Prostate gland (tissue), 2 donors: Measurements from ENCODE around the gene CYTIP. TPM values are rescaled to one million over a fixed set of nuclear protein-coding genes. Genes with fewer than 3 reads are reported as not detected.
"Not testable (repeated sequence)": the region's sequence is repeated elsewhere in the genome, so short reads cannot be mapped to it uniquely, and the experiment has no call there.

Experiments used
- DNase-seq: peaks from one replicate; pipeline ENCODE4 v3.0.0-alpha.2; 2019; ENCODE audit warnings: low spot score
- H3K27ac ChIP-seq, 2 donors: fragments of 200-600 bp; sonication (generic); 2 replicates each; pipeline ENCODE4 v1.5.1; 2017 to 2019
- H3K27me3 ChIP-seq: fragments of 200-600 bp; sonication (generic); replicated peaks from 2 replicates; pipeline ENCODE4 v1.5.1; 2019; ENCODE audit not compliant: insufficient read depth
- H3K36me3 ChIP-seq, 2 donors: fragments of 200-600 bp; sonication (generic); 1 replicate in 1 of 2; 2 replicates in 1 of 2; pipeline versions ENCODE4 v1.5.1 to v1.8.1; 2017 to 2019
- H3K4me1 ChIP-seq: fragments of 200-600 bp; sonication (generic); replicated peaks from 2 replicates; pipeline ENCODE4 v1.5.1; 2019
- H3K4me3 ChIP-seq, 2 donors: fragments of 200-600 bp; sonication (generic); 2 replicates each; pipeline ENCODE4 v1.5.1; 2017 to 2019
- H3K9me3 ChIP-seq: fragments of 200-600 bp; sonication (generic); 2 replicates; pipeline ENCODE4 v1.5.1; 2017
- POLR2A ChIP-seq: fragments of 450-650 bp; IDR thresholded peaks from one replicate; pipeline ENCODE4 v1.6.1; 2016; ENCODE audit warnings: antibody characterized with exemption, mild to moderate bottlenecking
- POLR2AphosphoS5 ChIP-seq: sonication (generic); formaldehyde crosslinking; IDR thresholded peaks from one replicate; pipeline ENCODE4 v1.6.1; 2017; ENCODE audit warnings: antibody characterized with exemption
- WGBS: methylation state at CpG from one replicate; pipeline ENCODE4 v1.1.5; 2018; 5-methylcytosine and 5-hydroxymethylcytosine counted together
- intact Hi-C: fragments of 100-400 bp; cut with DNase I; formaldehyde crosslinking; loops from one replicate; pipeline ENCODE4 v1.14.2; 2022
- total RNA-seq, 2 donors: library from RNA; depleted of rRNA; stranded (reverse); fragments of >200 nt; gene quantifications; one replicate each; pipeline ENCODE4 v1.1.0, GENCODE V29; 2016
- TF ChIP-seq, protein P1 (sequence below), 4 experiments: fragments of 200-600 bp in 2 of 4; fragments of 450-650 bp in 2 of 4; sonication (generic) in 2 of 4; IDR thresholded peaks; 1 replicate in 3 of 4; 2 replicates in 1 of 4; pipeline ENCODE4 v1.5.1; 2016 to 2019; ENCODE audit warnings: antibody characterized with exemption in 4 of 4, mild to moderate bottlenecking in 2 of 4, moderate library complexity in 2 of 4

The CYTIP gene
- total RNA-seq, 2 donors from 2014 or later: 3.3 to 7.4 TPM

DNA sequence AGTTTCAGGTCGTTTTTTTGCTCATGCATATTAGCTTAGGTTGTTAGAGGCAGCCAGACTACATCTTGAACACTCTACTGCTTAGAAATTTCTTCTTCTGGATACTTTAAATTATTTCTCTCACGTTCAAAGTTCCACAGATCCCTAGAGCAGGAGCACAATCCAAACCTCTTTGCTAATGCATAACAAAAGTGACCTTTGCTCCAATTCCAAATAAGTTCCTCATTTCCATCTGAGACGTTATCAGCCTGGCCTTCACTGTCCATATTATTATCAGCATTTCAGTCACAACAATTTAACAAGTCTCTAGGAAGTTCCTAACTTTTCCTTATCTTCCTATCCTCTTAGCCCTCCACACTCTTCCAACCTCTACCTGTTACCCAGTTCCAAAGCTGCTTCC, 67.8 kb downstream of the CYTIP start:
- Histone ChIP-seq H3K9me3 (no peaks in the 10 kb centered on the region), H3K27me3 (no peaks in the 10 kb centered on the region), H3K4me1 (no peaks in the 10 kb centered on the region), H3K4me3 (no peak overlapping the region), H3K27ac (no peak overlapping the region), H3K36me3 (no peaks in the 10 kb centered on the region)
- 59% methylated on average over 3 of the region's 3 CpGs for WGBS
- no peak for TF ChIP-seq POLR2A
- TF ChIP-seq, protein P1, sequence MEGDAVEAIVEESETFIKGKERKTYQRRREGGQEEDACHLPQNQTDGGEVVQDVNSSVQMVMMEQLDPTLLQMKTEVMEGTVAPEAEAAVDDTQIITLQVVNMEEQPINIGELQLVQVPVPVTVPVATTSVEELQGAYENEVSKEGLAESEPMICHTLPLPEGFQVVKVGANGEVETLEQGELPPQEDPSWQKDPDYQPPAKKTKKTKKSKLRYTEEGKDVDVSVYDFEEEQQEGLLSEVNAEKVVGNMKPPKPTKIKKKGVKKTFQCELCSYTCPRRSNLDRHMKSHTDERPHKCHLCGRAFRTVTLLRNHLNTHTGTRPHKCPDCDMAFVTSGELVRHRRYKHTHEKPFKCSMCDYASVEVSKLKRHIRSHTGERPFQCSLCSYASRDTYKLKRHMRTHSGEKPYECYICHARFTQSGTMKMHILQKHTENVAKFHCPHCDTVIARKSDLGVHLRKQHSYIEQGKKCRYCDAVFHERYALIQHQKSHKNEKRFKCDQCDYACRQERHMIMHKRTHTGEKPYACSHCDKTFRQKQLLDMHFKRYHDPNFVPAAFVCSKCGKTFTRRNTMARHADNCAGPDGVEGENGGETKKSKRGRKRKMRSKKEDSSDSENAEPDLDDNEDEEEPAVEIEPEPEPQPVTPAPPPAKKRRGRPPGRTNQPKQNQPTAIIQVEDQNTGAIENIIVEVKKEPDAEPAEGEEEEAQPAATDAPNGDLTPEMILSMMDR (IDR thresholded peaks at IDR 0.05): no peak
- intact Hi-C loops: no loop called here
- DNase-seq: no peak

DNA sequence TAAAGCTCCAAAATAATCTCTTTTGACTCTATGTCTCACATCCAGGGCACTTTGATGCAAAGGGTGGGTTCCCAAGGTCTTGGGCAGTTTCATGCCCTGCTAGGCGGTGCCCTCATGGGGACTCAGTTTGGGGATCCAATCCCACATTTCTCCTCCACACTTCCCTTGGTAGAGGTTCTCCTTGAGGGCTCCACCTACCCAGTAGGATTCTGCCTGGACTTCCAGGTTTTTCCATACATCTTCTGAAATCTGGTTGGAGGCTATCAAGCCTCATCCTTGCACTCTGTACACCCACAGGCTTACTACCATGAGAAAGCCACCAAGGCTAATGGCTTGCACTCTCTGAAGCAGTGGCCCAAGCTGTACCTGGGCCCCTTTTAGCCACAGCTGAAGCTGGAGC, 68.5 kb downstream of the CYTIP start:
- no peaks in the 10 kb centered on the region for H3K9me3 ChIP-seq
- no peaks in the 10 kb centered on the region for H3K4me1 ChIP-seq
- 100% methylated on average over 1 of the region's 1 CpG for WGBS
- H3K4me3 ChIP-seq: no peak overlapping the region
- H3K27ac ChIP-seq: no peak overlapping the region
- H3K27me3 ChIP-seq: no peaks in the 10 kb centered on the region
- DNase-seq: no peak
- intact Hi-C loops: no loop called here
- no peaks in the 10 kb centered on the region for H3K36me3 ChIP-seq
- TF ChIP-seq POLR2AphosphoS5 (no peak), POLR2A (no peak)
- TF ChIP-seq, protein P1 (IDR thresholded peaks at IDR 0.05): no peak

DNA sequence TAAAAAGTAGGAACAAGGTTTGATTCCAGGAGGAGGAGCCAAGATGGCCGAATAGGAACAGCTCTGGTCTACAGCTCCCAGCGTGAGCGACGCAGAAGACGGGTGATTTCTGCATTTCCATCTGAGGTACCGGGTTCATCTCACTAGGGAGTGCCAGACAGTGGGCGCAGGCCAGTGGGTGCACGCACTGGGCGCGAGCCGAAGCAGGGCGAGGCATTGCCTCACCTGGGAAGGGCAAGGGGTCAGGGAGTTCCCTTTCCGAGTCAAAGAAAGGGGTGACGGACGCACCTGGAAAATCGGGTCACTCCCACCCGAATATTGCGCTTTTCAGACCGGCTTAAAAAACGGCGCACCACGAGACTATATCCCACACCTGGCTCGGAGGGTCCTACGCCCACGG, 75.4 kb downstream of the CYTIP start:
- H3K27ac ChIP-seq, H3K36me3 ChIP-seq, H3K4me1 ChIP-seq, H3K27me3 ChIP-seq, H3K4me3 ChIP-seq, intact Hi-C loops, H3K9me3 ChIP-seq, DNase-seq: not testable (repeated sequence)
- WGBS: 74% methylated on average over 18 of the region's 25 CpGs

DNA sequence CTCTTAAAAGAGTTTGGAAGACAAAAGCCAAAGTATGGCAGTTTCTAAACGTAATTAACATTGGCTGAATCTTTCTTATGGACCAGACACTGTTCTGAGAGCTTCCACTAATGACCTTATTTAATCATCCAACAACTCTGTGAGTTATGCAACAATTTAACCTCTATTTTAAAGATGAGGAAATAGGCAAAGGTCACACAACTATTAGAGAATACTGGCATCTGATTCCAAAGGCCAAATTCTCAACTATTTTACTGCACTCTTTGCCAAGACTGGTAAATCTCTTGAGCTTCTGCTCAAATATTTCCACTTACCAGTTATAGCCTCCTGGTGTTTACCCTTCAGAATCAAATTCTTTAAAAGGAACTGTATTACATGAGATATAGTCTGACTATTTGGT, 76.2 kb downstream of the CYTIP start:
- DNase-seq: no peak
- H3K27ac ChIP-seq: no peak overlapping the region
- intact Hi-C loops: no loop called here
- no peaks in the 10 kb centered on the region for H3K36me3 ChIP-seq
- TF ChIP-seq POLR2A: no peak
- TF ChIP-seq POLR2AphosphoS5: no peak
- TF ChIP-seq, protein P1 (IDR thresholded peaks at IDR 0.05): no peak
- 32% methylated on average over 1 of the region's 1 CpG for WGBS
- H3K9me3 ChIP-seq: no peaks in the 10 kb centered on the region
- H3K4me3 ChIP-seq: no peak overlapping the region
- H3K4me1 ChIP-seq: no peaks in the 10 kb centered on the region
- no peaks in the 10 kb centered on the region for H3K27me3 ChIP-seq

Other genes starting within 250 kb of the CYTIP start
- gene GALNT5, start 186.4 kb downstream of the CYTIP start, total RNA-seq: 1 to 10 TPM; 2.0 to 2.6 TPM
- under 1 TPM in 1 of 2 donors, not detected in 1; 0.17 TPM for gene ERMN, start 118.3 kb downstream of the CYTIP start, total RNA-seq
- gene ACVR1C, start 184.8 kb upstream of the CYTIP start, total RNA-seq: 1 to 10 TPM in 1 of 2 donors, under 1 TPM in 1; 0.09 to 2.0 TPM